Hematopoietic multipotent progenitor cell treated with erythropoietin and hydrocortisone succinate and interleukin-3 and kit ligand, for 6 days (in vitro differentiated cells): ENCODE measurements around the gene TMPRSS7.
"Not testable (repeated sequence)": the region's sequence is repeated elsewhere in the genome, so short reads cannot be mapped to it uniquely, and the experiment has no call there.

ENCODE experiments used
- DNase-seq: peaks from one replicate; pipeline ENCODE4 v3.0.0-alpha.2; 2015

TMPRSS7 gene

DNA sequence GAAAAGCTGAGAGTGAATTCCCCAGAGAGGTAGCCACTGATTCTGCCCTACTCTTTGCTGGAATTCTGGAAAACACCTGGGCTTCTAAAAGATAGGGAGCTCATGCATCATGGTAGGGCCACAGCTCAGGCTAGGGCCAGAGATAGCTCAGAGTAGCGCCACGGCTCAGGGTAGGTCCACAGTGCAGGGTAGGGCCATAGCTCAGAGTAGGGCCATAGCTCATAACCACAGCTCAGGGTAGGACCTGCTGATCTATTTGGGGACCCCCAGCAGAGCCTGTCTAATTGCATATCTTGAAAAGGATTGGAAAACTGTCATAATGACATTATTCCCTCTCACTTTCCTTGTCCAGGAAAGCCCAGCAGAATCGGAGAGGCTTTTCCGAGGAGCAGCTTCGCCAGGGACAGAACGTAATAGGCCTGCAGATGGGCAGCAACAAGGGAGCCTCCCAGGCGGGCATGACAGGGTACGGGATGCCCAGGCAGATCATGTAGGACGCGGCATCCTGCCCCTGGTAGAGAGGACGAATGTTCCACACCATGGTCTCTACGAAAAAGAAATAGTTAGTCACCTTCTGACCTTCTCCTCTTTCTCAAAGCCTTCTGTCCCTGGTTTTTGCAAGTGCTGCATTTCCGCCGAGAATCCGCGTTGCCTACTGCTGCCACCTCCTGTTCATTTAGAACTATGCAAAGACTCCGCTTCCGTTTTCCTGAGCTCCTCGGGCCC, 21.3 kb upstream of the TMPRSS7 start:
- peak; percentile 84 for DNase-seq

DNA sequence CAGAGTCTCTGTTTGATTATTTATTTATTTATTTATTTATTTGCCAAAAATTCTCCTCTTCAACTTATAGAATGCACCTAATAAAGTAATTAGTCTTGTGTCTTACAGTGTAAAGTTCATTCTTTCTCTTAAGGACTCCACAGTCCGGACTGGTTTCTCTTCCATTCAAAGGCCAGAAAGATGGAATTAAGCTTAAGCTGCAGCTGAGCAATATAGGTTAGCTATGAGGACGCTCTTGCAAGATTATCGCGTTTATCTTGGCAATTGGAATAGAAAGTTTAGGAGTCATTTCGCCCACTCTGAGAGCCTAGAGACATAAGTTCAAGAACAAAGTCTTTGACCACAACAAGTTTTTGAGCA, 20.8 kb upstream of the TMPRSS7 start:
- DNase-seq = no peak

DNA sequence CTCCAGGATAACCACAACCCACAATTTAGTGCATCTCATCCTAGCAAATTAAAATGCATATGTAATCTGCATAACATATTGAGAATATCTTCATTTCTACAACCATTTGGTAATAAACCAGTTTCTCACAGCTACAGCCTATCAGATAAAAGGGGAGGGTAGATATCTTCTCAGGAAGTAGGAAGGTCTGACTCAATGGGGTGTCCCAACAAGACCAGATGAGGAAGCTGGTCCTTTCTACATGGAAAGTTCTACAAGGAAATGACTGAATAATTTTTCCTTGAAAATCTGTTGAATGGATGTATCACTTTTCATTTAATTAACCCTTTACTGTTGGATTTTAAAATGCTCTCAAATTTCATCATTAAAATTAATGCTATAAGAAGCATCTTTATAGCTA, 17.4 kb upstream of the TMPRSS7 start:
- no peak for DNase-seq

DNA sequence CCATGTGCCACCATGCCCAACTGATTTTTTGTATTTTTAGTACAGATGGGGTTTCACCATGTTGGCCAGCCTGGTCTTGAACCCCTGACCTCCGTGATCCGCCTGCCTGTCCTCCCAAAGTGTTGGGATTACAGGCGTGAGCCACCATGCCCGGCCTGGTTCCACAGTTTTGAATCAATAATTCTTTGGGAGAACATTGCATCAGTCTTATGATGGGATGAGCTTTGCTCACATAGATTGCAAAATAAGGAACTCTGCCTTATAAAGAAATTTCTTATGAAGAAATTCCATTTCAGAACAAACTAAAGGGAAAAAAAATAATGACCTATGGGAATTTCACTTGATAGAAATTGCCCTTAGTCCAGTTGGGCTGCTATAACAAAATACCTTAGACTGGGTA, 15.8 kb upstream of the TMPRSS7 start:
- no peak for DNase-seq

DNA sequence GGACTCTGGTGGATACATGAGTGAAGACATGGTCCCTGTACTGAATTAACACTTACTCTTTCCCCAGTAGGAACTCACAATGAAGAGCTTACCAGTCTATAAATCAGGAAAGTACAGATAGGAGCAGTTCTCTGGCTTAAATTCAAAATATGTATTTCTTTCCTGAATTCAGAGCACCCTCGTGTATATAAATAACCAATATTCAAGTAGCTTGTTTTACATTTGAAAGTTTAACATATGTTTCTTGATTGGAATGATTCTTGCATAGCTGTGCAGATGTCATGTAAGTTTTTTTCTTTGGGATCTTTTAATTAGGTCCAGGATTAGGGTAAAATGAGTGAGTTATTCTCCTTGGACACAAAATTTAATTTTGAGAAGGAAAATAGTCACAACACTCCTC, 14.8 kb upstream of the TMPRSS7 start:
- no peak for DNase-seq

DNA sequence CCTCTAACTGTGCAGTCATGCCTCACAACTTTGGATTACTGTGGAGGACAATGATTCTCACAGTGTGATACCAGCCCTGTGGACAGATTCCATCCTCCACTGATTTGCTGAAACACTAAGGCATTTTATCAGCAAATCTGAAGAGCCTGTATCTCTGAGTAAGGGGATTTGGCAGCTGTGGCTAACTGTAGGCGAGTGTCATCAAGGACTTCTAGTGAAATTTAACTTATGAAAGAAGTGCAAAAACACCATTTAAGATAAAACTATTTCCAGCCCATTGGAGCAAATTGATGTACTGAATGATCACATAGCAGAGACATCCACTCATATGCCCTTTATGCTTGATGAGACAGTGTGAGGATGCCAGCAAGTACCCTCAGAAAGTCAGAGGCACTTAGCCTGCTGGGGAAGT, 13.9 kb upstream of the TMPRSS7 start:
- no peak for DNase-seq

DNA sequence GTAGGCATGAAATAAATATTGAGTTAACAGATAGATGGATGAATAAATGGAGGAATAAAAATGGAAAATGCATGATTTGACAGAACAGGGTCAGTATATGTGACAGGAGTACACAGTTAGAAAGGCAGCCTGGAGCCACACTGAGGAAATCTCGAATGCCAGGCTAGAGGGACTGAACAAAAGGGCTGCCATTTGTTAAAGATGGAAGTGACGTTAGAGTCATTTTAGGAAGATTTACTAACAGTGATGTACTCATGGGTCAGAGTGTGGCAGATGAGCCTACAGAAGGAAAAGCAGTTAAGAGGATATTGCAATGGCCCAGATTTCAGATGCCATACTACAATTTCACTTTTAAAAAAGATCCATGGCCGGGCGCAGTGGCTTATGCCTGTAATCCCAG, 7.4 kb upstream of the TMPRSS7 start:
- DNase-seq = no peak

DNA sequence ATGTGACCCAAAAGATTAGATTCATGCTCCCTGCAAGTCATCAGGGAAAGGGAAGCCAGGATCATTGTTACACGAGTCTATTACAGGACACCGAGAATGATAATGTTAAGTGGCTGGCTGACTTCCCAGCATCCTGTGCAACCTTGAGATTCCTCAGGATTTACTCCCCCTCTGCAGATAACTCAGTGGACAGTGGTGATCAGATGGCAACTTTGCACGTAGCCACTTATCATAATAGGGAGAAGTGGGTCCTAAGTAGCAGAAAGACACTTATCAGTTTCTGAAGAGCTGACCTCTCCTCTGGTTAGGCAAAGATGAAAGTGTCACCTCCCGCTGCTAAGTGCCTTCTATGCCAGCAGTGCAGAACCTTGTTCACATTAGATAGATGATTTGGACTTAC, 6.7 kb upstream of the TMPRSS7 start:
- no peak for DNase-seq

DNA sequence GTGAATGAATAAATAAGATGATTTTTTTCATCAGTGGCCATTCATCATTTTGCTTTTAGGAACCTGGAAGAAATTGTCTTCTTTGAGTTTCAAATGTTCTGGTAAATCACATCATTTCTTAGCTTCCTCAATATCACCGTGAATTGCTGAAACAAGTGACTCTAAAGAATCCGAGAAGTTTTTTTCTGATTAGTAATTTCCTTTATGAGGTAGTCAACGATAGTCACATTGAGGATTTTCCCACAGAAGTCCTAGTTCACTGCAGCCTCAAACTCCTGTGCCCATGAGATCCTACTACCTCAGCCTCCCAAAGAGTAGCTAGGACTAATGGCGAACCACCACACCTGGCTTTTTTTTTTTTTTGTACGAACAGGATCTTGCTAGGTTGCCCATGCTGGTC, 3.6 kb upstream of the TMPRSS7 start:
- no peak for DNase-seq

DNA sequence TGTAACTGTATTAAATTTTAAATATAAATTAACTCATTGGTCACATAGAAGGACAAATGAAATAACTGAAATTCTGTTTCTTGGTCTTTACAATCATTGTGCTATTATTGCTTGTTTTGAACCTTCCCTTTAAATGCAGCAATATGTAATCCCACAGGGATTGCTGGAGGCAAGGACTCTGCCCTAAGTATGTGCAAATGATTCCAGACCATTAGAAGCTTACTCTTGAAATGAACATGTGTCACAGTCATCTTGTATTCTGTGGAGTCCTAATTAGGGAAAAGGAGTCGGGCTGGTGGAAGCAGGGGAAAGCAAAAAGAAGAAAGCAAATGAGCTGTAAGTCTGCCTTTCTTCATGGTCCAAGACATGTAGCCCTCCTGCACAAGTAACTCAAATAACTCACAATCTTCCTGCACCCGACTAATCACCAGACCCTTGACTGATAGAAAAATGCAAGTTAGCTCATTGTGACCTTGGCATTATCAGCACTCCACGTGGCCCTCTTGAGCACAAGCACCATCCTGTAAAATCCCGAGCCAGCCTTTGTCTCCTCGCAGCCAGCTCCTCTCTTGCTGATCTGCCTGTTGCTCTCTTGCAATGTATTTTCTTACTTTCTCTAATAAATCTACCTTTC, 2.3 kb upstream of the TMPRSS7 start:
- no peak for DNase-seq

DNA sequence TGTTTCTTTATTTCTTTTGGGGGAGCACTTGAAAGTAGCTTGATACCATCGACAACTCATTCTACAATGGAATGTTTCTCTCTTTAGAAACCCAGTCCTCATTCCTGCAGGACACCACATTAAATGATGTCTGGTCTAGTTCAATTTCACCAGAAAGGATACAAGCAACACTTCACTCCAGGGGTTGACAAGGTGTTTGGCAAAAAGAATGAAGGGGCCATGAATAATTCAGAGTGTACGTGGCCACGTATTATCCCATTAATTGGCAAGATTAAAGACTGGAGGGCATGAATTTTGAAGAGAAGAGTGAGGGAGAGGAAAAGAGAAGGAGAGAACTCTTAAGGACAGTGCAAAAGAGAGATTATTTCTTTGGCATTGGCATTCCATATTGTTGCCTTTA, 705 bp downstream of the TMPRSS7 start:
- DNase-seq = no peak

DNA sequence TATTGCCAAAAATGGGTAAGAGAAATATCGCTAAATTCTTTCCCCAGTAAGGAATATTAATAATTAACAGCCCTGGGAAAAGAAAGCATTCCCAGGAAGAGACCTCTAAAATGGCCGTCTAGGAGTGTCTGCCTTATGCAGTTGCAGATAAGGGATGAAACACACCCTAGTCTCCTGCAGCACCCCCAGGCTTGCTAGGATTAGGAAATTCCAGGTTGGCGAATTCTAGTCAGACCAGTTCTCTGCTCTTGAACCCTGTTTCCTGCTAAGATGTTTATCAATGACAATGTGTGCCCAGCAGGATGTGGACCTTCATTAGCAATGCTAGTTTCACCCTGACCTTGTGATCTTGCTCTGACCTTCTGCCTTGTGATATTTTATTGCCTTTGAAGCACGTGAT, 2.7 kb downstream of the TMPRSS7 start:
- DNase-seq = not testable (repeated sequence)

DNA sequence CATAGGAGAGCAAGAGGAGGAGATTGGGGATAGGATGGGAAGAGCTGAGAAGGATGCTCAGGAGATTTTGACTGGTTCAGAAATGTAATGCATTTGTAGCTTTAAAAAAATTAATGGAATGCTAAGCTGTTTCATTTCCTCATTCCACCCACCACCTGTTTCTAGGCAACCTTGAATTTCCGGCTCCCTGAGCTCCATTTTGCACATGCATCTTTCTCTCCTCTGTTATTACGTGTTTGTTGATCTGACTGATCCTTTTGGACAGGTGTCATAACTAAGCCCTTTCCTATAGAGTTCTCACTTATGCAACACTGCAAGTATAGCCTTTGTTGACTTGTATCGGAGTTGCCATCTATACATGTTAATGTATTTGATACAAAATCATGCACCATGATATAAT, 4.3 kb downstream of the TMPRSS7 start:
- no peak for DNase-seq

DNA sequence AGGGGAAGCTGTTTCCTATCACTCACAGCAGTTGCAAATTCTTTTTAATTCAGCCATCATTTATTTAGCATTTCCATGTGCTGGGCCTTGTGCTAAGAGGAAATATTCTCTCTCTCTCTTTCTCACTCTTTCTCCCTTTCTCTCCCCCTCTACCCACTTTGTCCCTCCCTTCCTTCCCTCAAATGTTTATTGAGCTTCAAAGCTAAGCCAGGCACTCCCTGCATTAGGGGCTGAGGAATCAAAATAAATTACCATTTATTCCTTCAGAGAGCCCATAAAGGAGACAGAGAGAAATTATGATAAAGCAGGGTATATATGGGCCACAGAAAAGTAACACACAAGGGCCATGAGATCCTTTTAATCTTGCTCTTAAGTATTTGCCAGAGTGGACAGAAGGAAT, 6.8 kb downstream of the TMPRSS7 start:
- no peak for DNase-seq

DNA sequence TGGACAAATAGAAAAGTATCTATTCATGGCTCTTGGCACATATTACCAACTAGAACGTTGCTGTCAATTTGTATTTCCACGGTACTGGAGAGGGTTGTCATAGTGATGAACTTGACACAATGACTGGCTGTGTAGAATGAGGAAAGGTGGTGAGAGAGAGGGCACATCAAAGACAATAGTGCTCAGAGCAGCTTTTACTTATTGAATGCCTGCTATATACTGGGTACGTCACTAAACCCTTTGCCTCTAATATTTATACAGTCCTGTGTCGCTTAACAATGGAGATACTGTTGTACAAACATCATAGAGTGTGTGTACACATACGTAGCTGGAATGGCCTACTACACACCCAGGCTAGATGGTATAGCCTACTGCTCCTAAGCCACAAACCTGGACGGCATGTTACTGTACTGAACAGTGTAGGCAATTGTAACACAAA, 8.3 kb downstream of the TMPRSS7 start:
- no peak for DNase-seq

DNA sequence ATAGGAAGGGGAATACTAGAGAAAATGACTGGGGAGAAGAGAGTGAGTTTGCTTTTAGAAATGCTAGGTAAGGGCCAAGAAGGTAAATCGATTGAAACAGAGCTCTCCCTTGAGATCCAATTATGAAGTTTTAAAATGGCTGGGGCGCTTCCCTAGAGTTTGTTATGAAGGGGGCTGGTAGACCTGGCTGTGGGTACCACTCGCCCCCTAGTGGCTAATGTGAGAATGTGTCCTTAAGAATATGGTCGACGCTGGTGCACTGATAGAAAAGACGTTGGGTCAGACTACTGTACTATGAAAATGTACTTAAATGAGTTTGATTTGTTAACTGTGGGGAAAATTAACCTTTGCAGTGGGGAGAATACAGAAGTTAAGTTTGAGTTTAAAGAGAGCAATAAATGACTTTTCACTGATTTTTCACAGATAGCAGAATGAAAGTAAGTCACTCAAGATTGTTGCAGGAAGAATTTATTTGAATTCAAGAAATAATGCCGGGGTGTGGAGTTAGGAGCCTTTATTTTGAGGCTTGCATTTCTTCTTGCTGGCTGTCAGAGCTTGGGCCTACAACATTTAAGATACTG, 9.2 kb downstream of the TMPRSS7 start:
- DNase-seq = peak; percentile 90

DNA sequence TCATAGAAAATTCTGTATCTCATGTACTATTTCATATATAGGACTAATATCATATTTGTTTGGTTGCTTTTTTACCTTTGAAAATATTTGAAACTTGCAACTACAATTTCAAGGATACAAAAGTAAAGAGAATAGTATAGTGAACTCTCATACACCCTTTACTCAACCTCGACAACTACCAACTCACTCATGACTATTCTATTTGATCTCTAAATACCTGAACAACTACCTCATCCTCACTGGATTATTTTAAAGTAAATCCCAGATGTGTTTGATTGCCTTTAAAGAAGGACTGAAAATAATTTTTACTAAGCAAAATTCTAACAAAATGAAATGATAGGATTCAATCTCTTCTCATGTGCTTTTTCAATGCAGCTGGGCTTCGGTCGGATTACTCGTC, 12.1 kb downstream of the TMPRSS7 start:
- no peak for DNase-seq

DNA sequence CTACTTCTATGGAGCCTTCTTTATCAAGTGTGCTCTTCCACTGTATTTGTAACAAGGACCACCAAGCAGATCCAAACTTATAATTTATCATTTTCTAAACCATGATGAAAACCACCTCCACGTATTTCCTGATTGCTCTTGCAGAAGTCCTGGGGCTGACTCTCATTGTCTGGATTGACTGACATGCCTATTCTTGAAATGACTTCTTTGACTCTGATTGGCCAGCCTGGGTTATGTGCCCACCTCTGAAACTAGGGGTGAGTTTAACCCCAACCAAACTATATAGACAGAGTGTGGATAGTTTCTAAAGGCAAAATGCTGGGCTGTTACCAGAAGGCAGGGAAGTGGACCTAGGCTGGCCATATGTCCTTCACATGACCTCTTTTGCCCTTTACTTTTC, 12.7 kb downstream of the TMPRSS7 start:
- no peak for DNase-seq

DNA sequence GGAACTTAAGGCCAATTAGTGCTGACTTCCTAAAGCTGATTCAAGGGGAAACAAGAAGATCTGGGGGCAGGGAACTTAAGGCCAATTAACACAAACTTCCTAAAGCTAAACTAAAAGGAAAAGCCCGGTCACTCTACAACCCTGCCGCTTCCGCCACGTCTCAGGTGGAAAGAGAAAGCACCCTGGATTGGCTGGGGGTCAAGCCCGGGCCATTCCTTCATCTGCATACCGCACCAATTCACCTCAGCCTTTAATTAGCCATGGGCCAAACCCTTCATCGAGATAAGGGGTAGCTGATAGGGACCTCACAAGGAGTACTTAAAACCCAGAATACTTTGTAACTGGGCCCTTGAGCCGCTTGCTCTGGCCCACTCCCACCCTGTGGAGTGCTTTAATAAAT, 14.4 kb downstream of the TMPRSS7 start:
- DNase-seq = no peak

DNA sequence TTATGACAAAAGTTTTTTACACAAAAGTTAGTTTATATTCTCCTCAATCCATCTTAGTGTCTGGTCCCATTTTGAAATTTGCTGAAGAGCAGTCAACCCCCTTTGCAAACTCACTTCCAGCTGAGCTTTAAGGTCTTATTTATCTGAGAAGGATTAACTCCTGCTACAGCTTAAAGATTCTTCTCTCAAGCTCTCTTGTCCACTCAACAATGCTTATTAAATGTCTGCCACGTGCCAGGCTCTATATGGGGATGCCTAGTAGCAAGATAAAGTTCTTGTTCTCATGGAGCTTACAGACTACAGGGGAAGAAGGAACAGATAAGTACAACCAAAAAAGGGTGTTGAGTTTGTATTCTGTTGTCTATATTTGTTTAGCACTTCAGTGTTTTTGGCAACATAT, 18.7 kb downstream of the TMPRSS7 start:
- DNase-seq = no peak

DNA sequence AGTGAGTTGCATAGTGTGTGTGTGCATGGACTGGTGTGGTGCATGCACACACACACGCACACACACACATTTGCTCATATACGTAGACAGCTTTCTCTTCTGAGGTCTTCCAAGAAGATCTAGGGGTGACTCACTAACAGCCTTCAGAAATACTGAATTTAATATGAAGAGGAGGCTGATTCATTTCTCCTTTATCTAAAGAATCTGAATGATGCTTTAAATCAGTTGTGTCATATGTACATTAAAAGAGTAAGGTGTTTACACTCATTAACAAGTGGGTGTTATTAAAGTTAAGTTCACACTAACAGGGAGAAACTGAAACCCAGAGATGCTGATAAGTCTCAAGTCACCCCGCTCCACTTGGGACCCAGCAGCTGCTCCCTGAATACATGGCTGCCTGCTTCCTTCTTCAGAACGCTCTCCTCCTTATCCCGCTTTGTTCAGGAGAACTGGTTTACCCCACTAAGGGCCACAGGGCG, 22.0 kb downstream of the TMPRSS7 start:
- no peak for DNase-seq

DNA sequence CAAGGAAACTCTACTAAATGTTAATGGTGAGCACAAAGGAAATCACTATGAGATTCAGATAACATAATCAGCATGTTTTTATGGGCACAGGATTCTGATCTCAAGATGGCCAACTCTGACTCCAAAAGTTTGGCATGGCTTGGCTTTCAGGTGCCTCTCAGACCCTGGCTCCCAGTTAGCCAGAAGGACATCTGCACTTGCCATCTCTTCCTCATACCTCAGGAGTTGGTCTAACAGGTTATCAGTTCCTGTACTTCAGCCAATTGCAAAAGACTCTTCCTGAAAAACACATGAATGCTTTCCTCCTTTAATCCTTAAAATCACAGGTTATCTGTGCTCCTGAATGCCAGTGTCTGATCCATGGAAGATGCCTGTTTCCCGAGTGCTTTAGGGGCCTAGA, 25.0 kb downstream of the TMPRSS7 start:
- no peak for DNase-seq

DNA sequence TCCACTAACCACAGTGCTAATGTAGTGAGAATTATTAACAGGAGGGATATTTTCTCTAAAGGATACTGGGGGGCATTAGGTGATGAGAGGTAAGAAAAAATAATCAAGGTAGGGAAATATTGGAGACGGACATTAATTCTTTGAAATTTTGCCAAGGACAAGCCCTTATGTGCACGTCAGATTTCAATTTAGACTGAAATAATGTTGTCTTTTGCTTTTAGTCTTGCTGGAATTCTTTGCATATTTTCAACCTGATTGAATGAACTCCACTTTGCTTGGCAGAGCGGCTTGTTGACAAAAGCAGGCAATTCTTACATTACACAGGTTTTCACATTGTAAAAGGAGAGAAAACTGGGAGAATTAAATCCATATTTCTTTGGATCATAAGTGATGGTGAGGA, 26.6 kb downstream of the TMPRSS7 start:
- no peak for DNase-seq

DNA sequence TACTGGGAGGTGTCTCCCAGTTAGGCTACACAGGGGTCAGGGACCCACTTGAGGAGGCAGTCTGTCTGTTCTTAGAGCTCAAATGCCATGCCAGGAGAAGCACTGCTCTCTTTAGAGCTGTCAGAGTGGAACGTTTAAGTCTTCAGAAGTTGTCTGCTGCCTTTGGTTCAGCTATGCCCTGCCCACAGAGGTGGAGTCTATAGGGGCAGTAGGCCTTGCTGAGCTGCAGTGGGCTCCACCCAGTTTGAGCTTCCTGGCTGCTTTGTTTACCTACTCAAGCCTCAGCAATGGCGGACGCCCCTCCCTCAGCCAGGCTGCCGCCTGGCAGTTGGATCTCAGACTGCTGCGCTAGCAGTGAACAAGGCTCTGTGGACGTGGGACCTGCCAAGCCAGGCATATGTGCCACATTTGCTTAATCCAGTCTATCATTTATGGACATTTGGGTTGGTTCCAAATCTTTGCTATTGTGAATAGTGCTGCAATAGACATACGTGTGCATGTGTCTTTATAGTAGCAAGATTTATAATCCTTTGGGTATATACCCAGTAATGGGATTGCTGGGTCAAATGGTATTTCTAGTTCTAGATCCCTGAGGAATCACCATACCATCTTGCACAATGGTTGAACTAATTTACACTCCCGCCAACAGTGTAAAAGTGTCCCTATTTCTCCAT, 38.0 kb downstream of the TMPRSS7 start:
- not testable (repeated sequence) for DNase-seq
